CD4-positive, alpha-beta T cell treated with Interleukin-15 for 1 hour (primary cell): Measurements from ENCODE around the gene GRIN1.
A peak's percentile ranks its signal among the peaks of the same experiment; 100 is the strongest.
"Not testable (repeated sequence)": the region's sequence is repeated elsewhere in the genome, so short reads cannot be mapped to it uniquely, and the experiment has no call there.

Experiments
- DNase-seq: peaks from one replicate; pipeline ENCODE4 v3.0.0-alpha.2; 2020

The GRIN1 gene

GRCh38 chr9:137128862-137129455, 10.0 kb upstream of the GRIN1 start:
- no peak for DNase-seq

- peak; percentile 91 for DNase-seq
Observed at GRCh38 chr9:137129456-137130175, 9.3 kb upstream of the GRIN1 start.

GRCh38 chr9:137130176-137130755, 8.7 kb upstream of the GRIN1 start:
- no peak for DNase-seq

- DNase-seq = no peak
Observed at GRCh38 chr9:137134191-137134590, 4.8 kb upstream of the GRIN1 start.

GRCh38 chr9:137135154-137135553, 3.8 kb upstream of the GRIN1 start:
- not testable (repeated sequence) for DNase-seq

GRCh38 chr9:137136261-137136880, 2.6 kb upstream of the GRIN1 start:
- DNase-seq = no peak

- no peak for DNase-seq
Observed at GRCh38 chr9:137136881-137137607, 1.9 kb upstream of the GRIN1 start.

- DNase-seq = no peak
Observed at GRCh38 chr9:137138058-137138721, 764 bp upstream of the GRIN1 start.

GRCh38 chr9:137139468-137140150, 655 bp downstream of the GRIN1 start:
- DNase-seq = no peak

- DNase-seq = no peak
Observed at GRCh38 chr9:137140151-137141012, 1.4 kb downstream of the GRIN1 start.

GRCh38 chr9:137141050-137141810, 2.3 kb downstream of the GRIN1 start:
- DNase-seq = no peak

GRCh38 chr9:137141976-137142936, 3.3 kb downstream of the GRIN1 start:
- DNase-seq = no peak

GRCh38 chr9:137143459-137143858, 4.5 kb downstream of the GRIN1 start:
- DNase-seq = no peak

- no peak for DNase-seq
Observed at GRCh38 chr9:137145731-137146526, 7.0 kb downstream of the GRIN1 start.

- DNase-seq = no peak
Observed at GRCh38 chr9:137146527-137146918, 7.6 kb downstream of the GRIN1 start.

GRCh38 chr9:137147091-137147792, 8.3 kb downstream of the GRIN1 start:
- DNase-seq = no peak

GRCh38 chr9:137147793-137148160, 8.8 kb downstream of the GRIN1 start:
- DNase-seq = no peak

- no peak for DNase-seq
Observed at GRCh38 chr9:137148242-137148641, 9.3 kb downstream of the GRIN1 start.
